Measurements from ENCODE around the gene C1orf74.

Gene C1orf74

GRCh38 chr1:209759829-209760359 lies 24.5 kb downstream of the C1orf74 start:
- no peaks in the 10 kb centered on the region for H3K9me3 ChIP-seq (ENCODE audit: control insufficient read depth, low read length)
- whole genome bisulfite sequencing, 2 experiments, result 91 to 94% methylated on average over 12 of the region's 12 CpGs
- no peaks in the 10 kb centered on the region for H3K4me1 ChIP-seq (ENCODE audit: control insufficient read depth, insufficient read depth, low read length)
- no peaks in the 10 kb centered on the region for H3K36me3 ChIP-seq (ENCODE audit: control insufficient read depth, insufficient read depth, low read length)
- H3K27me3 ChIP-seq (ENCODE audit: control insufficient read depth, insufficient read depth, low read length, poor library complexity, severe bottlenecking), result peaks cover 6% of the 10 kb centered on the region
- no peak overlapping the region for H3K4me3 ChIP-seq (ENCODE audit: insufficient read depth, low read depth, low read length)
- H3K27ac ChIP-seq (ENCODE audit: insufficient read depth, low read depth, low read length, poor library complexity, severe bottlenecking), result no peak overlapping the region

- 61 to 78% methylated on average over 3 of the region's 3 CpGs for WGBS, 2 experiments
- H3K9me3 ChIP-seq (ENCODE audit: control insufficient read depth, low read length), result no peaks in the 10 kb centered on the region
- peaks cover 6% of the 10 kb centered on the region for H3K27me3 ChIP-seq (ENCODE audit: control insufficient read depth, insufficient read depth, low read length, poor library complexity, severe bottlenecking)
- no peak overlapping the region for H3K4me3 ChIP-seq (ENCODE audit: insufficient read depth, low read depth, low read length)
- H3K27ac ChIP-seq (ENCODE audit: insufficient read depth, low read depth, low read length, poor library complexity, severe bottlenecking), result no peak overlapping the region
- H3K36me3 ChIP-seq (ENCODE audit: control insufficient read depth, insufficient read depth, low read length), result no peaks in the 10 kb centered on the region
- H3K4me1 ChIP-seq (ENCODE audit: control insufficient read depth, insufficient read depth, low read length), result no peaks in the 10 kb centered on the region
These were observed 26.0 kb downstream of the C1orf74 start for GRCh38 chr1:209758400-209758799.

- no peak overlapping the region for H3K27ac ChIP-seq (ENCODE audit: insufficient read depth, low read depth, low read length, poor library complexity, severe bottlenecking)
- H3K9me3 ChIP-seq (ENCODE audit: control insufficient read depth, low read length), result no peaks in the 10 kb centered on the region
- no peak overlapping the region for H3K4me3 ChIP-seq (ENCODE audit: insufficient read depth, low read depth, low read length)
- no peaks in the 10 kb centered on the region for H3K4me1 ChIP-seq (ENCODE audit: control insufficient read depth, insufficient read depth, low read length)
- WGBS, 2 experiments, result 94% methylated on average over 5 of the region's 5 CpGs
- no peaks in the 10 kb centered on the region for H3K36me3 ChIP-seq (ENCODE audit: control insufficient read depth, insufficient read depth, low read length)
- H3K27me3 ChIP-seq (ENCODE audit: control insufficient read depth, insufficient read depth, low read length, poor library complexity, severe bottlenecking), result peaks cover 6% of the 10 kb centered on the region
These were observed 27.5 kb downstream of the C1orf74 start for GRCh38 chr1:209756615-209757445.

GRCh38 chr1:209755926-209756614 lies 28.3 kb downstream of the C1orf74 start, which contains the start of gene TRAF3IP3:
Gene TRAF3IP3, plus strand, starts transcription at chr1:209756053. Its CDS starts 3,987 bp downstream, at chr1:209760040.
- H3K9me3 ChIP-seq (ENCODE audit: control insufficient read depth, low read length), result no peaks in the 10 kb centered on the region
- no peak within 1 kb of the TSS for H3K4me3 ChIP-seq (ENCODE audit: insufficient read depth, low read depth, low read length)
- no peaks in the 10 kb centered on the region for H3K36me3 ChIP-seq (ENCODE audit: control insufficient read depth, insufficient read depth, low read length)
- no peak within 1 kb of the TSS for H3K27ac ChIP-seq (ENCODE audit: insufficient read depth, low read depth, low read length, poor library complexity, severe bottlenecking)
- H3K27me3 ChIP-seq (ENCODE audit: control insufficient read depth, insufficient read depth, low read length, poor library complexity, severe bottlenecking), result peaks cover under 1% of the 10 kb centered on the region
- H3K4me1 ChIP-seq (ENCODE audit: control insufficient read depth, insufficient read depth, low read length), result no peaks in the 10 kb centered on the region
- 82 to 86% methylated on average over 10 of the region's 10 CpGs for WGBS, 2 experiments

- H3K27ac ChIP-seq (ENCODE audit: insufficient read depth, low read depth, low read length, poor library complexity, severe bottlenecking), result no peak overlapping the region
- WGBS, 2 experiments, result 84 to 100% methylated on average over 1 of the region's 1 CpG
These were observed 29.1 kb downstream of the C1orf74 start for GRCh38 chr1:209755256-209755655.

GRCh38 chr1:209752890-209753289 lies 31.5 kb downstream of the C1orf74 start:
- Histone ChIP-seq H3K9me3 (ENCODE audit: control insufficient read depth, low read length) (no peaks in the 10 kb centered on the region), H3K4me1 (ENCODE audit: control insufficient read depth, insufficient read depth, low read length) (no peaks in the 10 kb centered on the region), H3K27me3 (ENCODE audit: control insufficient read depth, insufficient read depth, low read length, poor library complexity, severe bottlenecking) (no peaks in the 10 kb centered on the region), H3K4me3 (ENCODE audit: insufficient read depth, low read depth, low read length) (no peak overlapping the region), H3K27ac (ENCODE audit: insufficient read depth, low read depth, low read length, poor library complexity, severe bottlenecking) (no peak overlapping the region), H3K36me3 (ENCODE audit: control insufficient read depth, insufficient read depth, low read length) (no peaks in the 10 kb centered on the region)
- 82 to 96% methylated on average over 2 to 3 of the region's 3 CpGs for whole genome bisulfite sequencing, 2 experiments

More at GRCh38 chr1:209755256-209755655, 29.1 kb downstream of the C1orf74 start:
- H3K27me3 ChIP-seq (ENCODE audit: control insufficient read depth, insufficient read depth, low read length, poor library complexity, severe bottlenecking), result no peaks in the 10 kb centered on the region
- H3K4me1 ChIP-seq (ENCODE audit: control insufficient read depth, insufficient read depth, low read length), result no peaks in the 10 kb centered on the region
- H3K9me3 ChIP-seq (ENCODE audit: control insufficient read depth, low read length), result no peaks in the 10 kb centered on the region
- no peaks in the 10 kb centered on the region for H3K36me3 ChIP-seq (ENCODE audit: control insufficient read depth, insufficient read depth, low read length)
- no peak overlapping the region for H3K4me3 ChIP-seq (ENCODE audit: insufficient read depth, low read depth, low read length)

GRCh38 chr1:209751627-209752231 lies 32.6 kb downstream of the C1orf74 start:
- Histone ChIP-seq H3K27ac (ENCODE audit: insufficient read depth, low read depth, low read length, poor library complexity, severe bottlenecking) (no peak overlapping the region), H3K27me3 (ENCODE audit: control insufficient read depth, insufficient read depth, low read length, poor library complexity, severe bottlenecking) (no peaks in the 10 kb centered on the region), H3K36me3 (ENCODE audit: control insufficient read depth, insufficient read depth, low read length) (no peaks in the 10 kb centered on the region), H3K9me3 (ENCODE audit: control insufficient read depth, low read length) (no peaks in the 10 kb centered on the region), H3K4me1 (ENCODE audit: control insufficient read depth, insufficient read depth, low read length) (no peaks in the 10 kb centered on the region), H3K4me3 (ENCODE audit: insufficient read depth, low read depth, low read length) (no peak overlapping the region)
- WGBS, 2 experiments, result 92 to 94% methylated on average over 5 of the region's 5 CpGs

- Histone ChIP-seq H3K27me3 (ENCODE audit: control insufficient read depth, insufficient read depth, low read length, poor library complexity, severe bottlenecking) (no peaks in the 10 kb centered on the region), H3K9me3 (ENCODE audit: control insufficient read depth, low read length) (no peaks in the 10 kb centered on the region), H3K4me1 (ENCODE audit: control insufficient read depth, insufficient read depth, low read length) (no peaks in the 10 kb centered on the region), H3K4me3 (ENCODE audit: insufficient read depth, low read depth, low read length) (no peak overlapping the region), H3K27ac (ENCODE audit: insufficient read depth, low read depth, low read length, poor library complexity, severe bottlenecking) (no peak overlapping the region), H3K36me3 (ENCODE audit: control insufficient read depth, insufficient read depth, low read length) (no peaks in the 10 kb centered on the region)
- WGBS, 2 experiments, result 94 to 95% methylated on average over 3 to 5 of the region's 6 CpGs
These were observed 34.6 kb downstream of the C1orf74 start for GRCh38 chr1:209749670-209750323.

GRCh38 chr1:209749205-209749604 lies 35.2 kb downstream of the C1orf74 start:
- Histone ChIP-seq H3K9me3 (ENCODE audit: control insufficient read depth, low read length) (no peaks in the 10 kb centered on the region), H3K27ac (ENCODE audit: insufficient read depth, low read depth, low read length, poor library complexity, severe bottlenecking) (no peak overlapping the region), H3K27me3 (ENCODE audit: control insufficient read depth, insufficient read depth, low read length, poor library complexity, severe bottlenecking) (no peaks in the 10 kb centered on the region), H3K36me3 (ENCODE audit: control insufficient read depth, insufficient read depth, low read length) (no peaks in the 10 kb centered on the region), H3K4me1 (ENCODE audit: control insufficient read depth, insufficient read depth, low read length) (no peaks in the 10 kb centered on the region), H3K4me3 (ENCODE audit: insufficient read depth, low read depth, low read length) (no peak overlapping the region)
- 93 to 100% methylated on average over 1 of the region's 2 CpGs for WGBS, 2 experiments

Measured in ectodermal cell (in vitro differentiated cells).